ENCODE results near the gene AARS2. TPM values are rescaled to one million over a fixed set of nuclear protein-coding genes. Genes with fewer than 3 reads are reported as not detected.

Gene AARS2
- total and polyA plus RNA-seq, 9 of the 15 experiments (the other 6 are each of a cell fraction or from before 2014, with no cell fraction given), result 0.97 to 34.0 (median 18.3) TPM

DNA sequence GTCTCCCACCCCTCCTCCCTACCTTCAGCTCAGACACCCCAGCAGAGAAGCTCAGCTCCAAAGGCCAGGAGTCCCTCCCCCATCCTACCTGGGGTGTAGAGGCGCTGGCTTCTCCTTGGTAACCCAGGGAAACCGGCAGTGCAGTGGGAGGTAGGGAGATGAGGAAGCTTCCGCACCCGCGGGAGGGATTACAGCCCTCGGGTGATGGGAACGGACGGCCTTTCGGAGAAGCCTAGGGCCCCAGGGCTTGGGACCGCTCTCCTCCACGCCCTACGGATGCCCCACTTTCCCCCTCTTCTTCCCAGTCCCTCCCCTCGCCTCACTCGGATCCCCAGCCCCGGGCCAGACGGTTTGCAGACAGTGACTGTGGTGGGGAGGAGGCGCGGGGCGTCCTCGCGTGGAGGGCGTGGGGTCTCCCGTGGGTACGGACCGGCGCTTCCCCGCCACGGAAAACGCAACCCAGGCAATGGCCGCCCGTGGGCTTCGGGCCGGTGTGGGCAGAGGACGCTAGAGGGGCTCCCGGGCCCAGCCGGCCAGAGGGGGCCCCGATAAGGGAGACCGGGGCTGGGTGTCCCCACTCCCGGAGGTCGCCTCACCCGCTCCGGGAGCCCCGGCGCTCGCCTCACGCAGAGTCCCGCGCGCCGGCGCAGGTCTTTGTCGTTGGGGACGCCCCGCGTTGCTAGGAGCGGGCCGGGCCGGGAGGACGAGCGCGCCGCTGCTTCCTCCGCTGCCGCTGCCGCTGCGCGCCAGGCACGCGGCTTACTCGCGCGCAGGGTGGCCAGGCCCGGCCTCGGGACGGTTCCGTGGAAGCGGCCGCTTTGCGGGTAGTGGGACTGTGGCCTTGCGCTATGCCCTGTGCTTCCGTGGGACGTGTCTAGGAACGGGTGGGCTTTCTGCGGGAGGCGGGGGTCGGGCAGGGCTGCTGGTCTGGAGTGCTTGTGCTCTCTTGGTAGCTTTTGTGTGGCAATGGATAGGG lies 15.8 kb downstream of the AARS2 start (continued):
- TF ChIP-seq E2F6 (IDR thresholded peaks at IDR 0.05; ENCODE audit: borderline replicate concordance in 1 of 2, extremely low read depth in 1 of 2, insufficient read depth in 1 of 2, insufficient read length in 1 of 2, low read depth in 1 of 2, low read length in 1 of 2, poor library complexity in 1 of 2, severe bottlenecking in 1 of 2) (peak; percentile 45 to 96), FOXA3 (CRISPR knock-in tag; conservative IDR thresholded peaks at IDR 0.05 in 1 of 2, IDR thresholded peaks at IDR 0.05 in 1 of 2) (peak in 1 of 2 experiments; percentile 37; a peak in 1 of 4 replicates), GATAD2B (IDR thresholded peaks at IDR 0.05; ENCODE audit: borderline replicate concordance) (no peak), NRF1 (conservative IDR thresholded peaks at IDR 0.05 in 1 of 2, IDR thresholded peaks at IDR 0.05 in 1 of 2) (peak; percentile 84 to 85), MAX (CRISPR knock-in tag; IDR thresholded peaks at IDR 0.05) (peak; percentile 81), HDAC6 (IDR thresholded peaks at IDR 0.05; ENCODE audit: low read depth, low read length) (peak; percentile 30; the same call in 1 of the 2 replicates), CTBP1 (IDR thresholded peaks at IDR 0.05; ENCODE audit: borderline replicate concordance) (0 out of 2 replicates have a peak, but pooled peaks have one; percentile 16), DNMT1 (IDR thresholded peaks at IDR 0.05) (no peak), L3MBTL2 (IDR thresholded peaks at IDR 0.05) (peak; percentile 31; the same call in 1 of the 2 replicates), CHD1 (IDR thresholded peaks at IDR 0.05; ENCODE audit: low read length) (no peak), SAFB (IDR thresholded peaks at IDR 0.05; ENCODE audit: borderline replicate concordance, low read depth, low read length) (peak; percentile 84), MYC (IDR thresholded peaks at IDR 0.05; ENCODE audit: low read depth, low read length) (peak; percentile 16; the same call in 1 of the 2 replicates), MYC (CRISPR knock-in tag; IDR thresholded peaks at IDR 0.05; ENCODE audit: borderline replicate concordance, low read depth) (no peak), ATF3 (IDR thresholded peaks at IDR 0.05) (no peak), ATF3 (CRISPR knock-in tag; conservative IDR thresholded peaks at IDR 0.05) (no peak), ZC3H4 (CRISPR knock-in tag; IDR thresholded peaks at IDR 0.05; ENCODE audit: borderline replicate concordance) (no peak), U2AF1 (optimal IDR thresholded peaks at IDR 0.05; ENCODE audit: low read depth, low read length) (peak; percentile 48), FOXA1 (IDR thresholded peaks at IDR 0.05; ENCODE audit: borderline replicate concordance) (no peak)
- TF ChIP-seq, protein P1, sequence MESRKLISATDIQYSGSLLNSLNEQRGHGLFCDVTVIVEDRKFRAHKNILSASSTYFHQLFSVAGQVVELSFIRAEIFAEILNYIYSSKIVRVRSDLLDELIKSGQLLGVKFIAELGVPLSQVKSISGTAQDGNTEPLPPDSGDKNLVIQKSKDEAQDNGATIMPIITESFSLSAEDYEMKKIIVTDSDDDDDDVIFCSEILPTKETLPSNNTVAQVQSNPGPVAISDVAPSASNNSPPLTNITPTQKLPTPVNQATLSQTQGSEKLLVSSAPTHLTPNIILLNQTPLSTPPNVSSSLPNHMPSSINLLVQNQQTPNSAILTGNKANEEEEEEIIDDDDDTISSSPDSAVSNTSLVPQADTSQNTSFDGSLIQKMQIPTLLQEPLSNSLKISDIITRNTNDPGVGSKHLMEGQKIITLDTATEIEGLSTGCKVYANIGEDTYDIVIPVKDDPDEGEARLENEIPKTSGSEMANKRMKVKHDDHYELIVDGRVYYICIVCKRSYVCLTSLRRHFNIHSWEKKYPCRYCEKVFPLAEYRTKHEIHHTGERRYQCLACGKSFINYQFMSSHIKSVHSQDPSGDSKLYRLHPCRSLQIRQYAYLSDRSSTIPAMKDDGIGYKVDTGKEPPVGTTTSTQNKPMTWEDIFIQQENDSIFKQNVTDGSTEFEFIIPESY (CRISPR knock-in tag; IDR thresholded peaks at IDR 0.05), result no peak
- TF ChIP-seq, protein P2, sequence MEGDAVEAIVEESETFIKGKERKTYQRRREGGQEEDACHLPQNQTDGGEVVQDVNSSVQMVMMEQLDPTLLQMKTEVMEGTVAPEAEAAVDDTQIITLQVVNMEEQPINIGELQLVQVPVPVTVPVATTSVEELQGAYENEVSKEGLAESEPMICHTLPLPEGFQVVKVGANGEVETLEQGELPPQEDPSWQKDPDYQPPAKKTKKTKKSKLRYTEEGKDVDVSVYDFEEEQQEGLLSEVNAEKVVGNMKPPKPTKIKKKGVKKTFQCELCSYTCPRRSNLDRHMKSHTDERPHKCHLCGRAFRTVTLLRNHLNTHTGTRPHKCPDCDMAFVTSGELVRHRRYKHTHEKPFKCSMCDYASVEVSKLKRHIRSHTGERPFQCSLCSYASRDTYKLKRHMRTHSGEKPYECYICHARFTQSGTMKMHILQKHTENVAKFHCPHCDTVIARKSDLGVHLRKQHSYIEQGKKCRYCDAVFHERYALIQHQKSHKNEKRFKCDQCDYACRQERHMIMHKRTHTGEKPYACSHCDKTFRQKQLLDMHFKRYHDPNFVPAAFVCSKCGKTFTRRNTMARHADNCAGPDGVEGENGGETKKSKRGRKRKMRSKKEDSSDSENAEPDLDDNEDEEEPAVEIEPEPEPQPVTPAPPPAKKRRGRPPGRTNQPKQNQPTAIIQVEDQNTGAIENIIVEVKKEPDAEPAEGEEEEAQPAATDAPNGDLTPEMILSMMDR (IDR thresholded peaks at IDR 0.05 in 2 of 3, conservative IDR thresholded peaks at IDR 0.05 in 1 of 3; ENCODE audit: insufficient read depth in 2 of 3, low read depth in 1 of 3, low read length in 3 of 3), result no peak
